GM21367 (cell line): ENCODE results near the gene TUBB2B.

ENCODE experiments used
- ATAC-seq: cut with Tn5 transposase; IDR thresholded peaks from one replicate; pipeline ENCODE4 v1.9.1; 2021; ENCODE audit not compliant: unreplicated experiment

Gene TUBB2B

GRCh38 chr6:3235486-3235885, 8.0 kb upstream of the TUBB2B start:
- peak; percentile 57 for ATAC-seq

- ATAC-seq, result no peak
Observed at GRCh38 chr6:3233904-3234303, 6.5 kb upstream of the TUBB2B start.

- no peak for ATAC-seq
Observed at GRCh38 chr6:3233321-3233720, 5.9 kb upstream of the TUBB2B start.

- ATAC-seq, result no peak
Observed at GRCh38 chr6:3232017-3232945, 4.8 kb upstream of the TUBB2B start.

GRCh38 chr6:3231247-3232016, 4.0 kb upstream of the TUBB2B start:
- ATAC-seq, result no peak

GRCh38 chr6:3230900-3231246, 3.4 kb upstream of the TUBB2B start:
- ATAC-seq, result no peak

GRCh38 chr6:3230256-3230882, 2.9 kb upstream of the TUBB2B start:
- ATAC-seq, result no peak

GRCh38 chr6:3229566-3230178, 2.2 kb upstream of the TUBB2B start:
- no peak for ATAC-seq

GRCh38 chr6:3228771-3229565, 1.5 kb upstream of the TUBB2B start:
- ATAC-seq, result no peak

- ATAC-seq, result no peak
Observed at GRCh38 chr6:3228046-3228671, 706 bp upstream of the TUBB2B start.

GRCh38 chr6:3226481-3227362, 731 bp downstream of the TUBB2B start:
- no peak for ATAC-seq

- ATAC-seq, result no peak
Observed at GRCh38 chr6:3226042-3226441, 1.4 kb downstream of the TUBB2B start.

GRCh38 chr6:3222506-3223038, 4.9 kb downstream of the TUBB2B start:
- ATAC-seq, result no peak

- no peak for ATAC-seq
Observed at GRCh38 chr6:3221578-3221977, 5.9 kb downstream of the TUBB2B start.

- ATAC-seq, result no peak
Observed at GRCh38 chr6:3220366-3220765, 7.1 kb downstream of the TUBB2B start.

- ATAC-seq, result no peak
Observed at GRCh38 chr6:3218266-3218665, 9.2 kb downstream of the TUBB2B start.

GRCh38 chr6:3217286-3217685, 10.2 kb downstream of the TUBB2B start:
- ATAC-seq, result no peak

- ATAC-seq, result no peak
Observed at GRCh38 chr6:3214898-3215297, 12.6 kb downstream of the TUBB2B start.

- no peak for ATAC-seq
Observed at GRCh38 chr6:3213334-3213695, 14.1 kb downstream of the TUBB2B start.
